Progenitor cell of endocrine pancreas (in vitro differentiated cells): ENCODE measurements around the gene ASB3. TPM values are rescaled to one million over a fixed set of nuclear protein-coding genes. Genes with fewer than 3 reads are reported as not detected.
"Not testable (repeated sequence)": the region's sequence is repeated elsewhere in the genome, so short reads cannot be mapped to it uniquely, and the experiment has no call there.

Experiments
- DNase-seq: peaks from one replicate; pipeline ENCODE4 v3.0.0; 2021; ENCODE audit warnings: low spot score; ENCODE audit not compliant: unreplicated experiment
- H3K27ac Mint-ChIP-seq: 2 replicates; pipeline ENCODE4 v1.8.0; 2021; ENCODE audit warnings: mild to moderate bottlenecking, moderate library complexity, mixed read lengths
- H3K27me3 Mint-ChIP-seq: 2 replicates; pipeline ENCODE4 v1.8.0; 2021; ENCODE audit warnings: mixed read lengths
- H3K36me3 Mint-ChIP-seq: 2 replicates; pipeline ENCODE4 v1.8.0; 2022; ENCODE audit warnings: mixed read lengths; ENCODE audit not compliant: insufficient read depth
- H3K4me1 Mint-ChIP-seq: 2 replicates; pipeline ENCODE4 v1.8.0; 2021; ENCODE audit warnings: low read depth, mixed read lengths
- H3K4me3 Mint-ChIP-seq: 2 replicates; pipeline ENCODE4 v1.8.0; 2021; ENCODE audit warnings: low read depth, mild to moderate bottlenecking, moderate library complexity, mixed read lengths
- H3K9me3 Mint-ChIP-seq: 2 replicates; pipeline ENCODE4 v1.8.0; 2021; ENCODE audit warnings: low read depth, mixed read lengths
- CTCF ChIP-seq: fragments of 200-600 bp; sonication (generic); IDR thresholded peaks from one replicate; pipeline ENCODE4 v1.5.0; 2021; ENCODE audit warnings: antibody characterized with exemption, mild to moderate bottlenecking; ENCODE audit not compliant: unreplicated experiment
- total RNA-seq: library from RNA; stranded (reverse); gene quantifications from 2 replicates; pipeline ENCODE4 v1.2.1, GENCODE V29; 2021

The ASB3 gene
- total RNA-seq, 1 donor from 2014 or later = 31.4 TPM

GRCh38 chr2:53768242-53768542, 18.6 kb downstream of the ASB3 start:
- no peaks in the 10 kb centered on the region for H3K27me3 Mint-ChIP-seq
- H3K4me1 Mint-ChIP-seq = peaks cover 21% of the 10 kb centered on the region
- no peak for TF ChIP-seq CTCF
- H3K9me3 Mint-ChIP-seq = no peaks in the 10 kb centered on the region
- H3K27ac Mint-ChIP-seq = peak overlapping the region; percentile 93
- peaks cover 8% of the 10 kb centered on the region for H3K36me3 Mint-ChIP-seq
- H3K4me3 Mint-ChIP-seq = peak overlapping the region; percentile 90
- no peak for DNase-seq

- peaks cover 8% of the 10 kb centered on the region for H3K36me3 Mint-ChIP-seq
- no peaks in the 10 kb centered on the region for H3K27me3 Mint-ChIP-seq
- TF ChIP-seq CTCF = peak; percentile 61
- peak within 1 kb of the TSS; percentile 90 for H3K4me3 Mint-ChIP-seq
- H3K4me1 Mint-ChIP-seq = peaks cover 21% of the 10 kb centered on the region
- H3K9me3 Mint-ChIP-seq = no peaks in the 10 kb centered on the region
- peak; percentile 59 for DNase-seq
- peak within 1 kb of the TSS; percentile 93 for H3K27ac Mint-ChIP-seq
Observed at GRCh38 chr2:53767405-53768241, 19.1 kb downstream of the ASB3 start, which contains the start of gene CHAC2. TSS of gene CHAC2 (plus strand) at chr2:53767804. CDS start at chr2:53767887, 83 bp downstream.

GRCh38 chr2:53765767-53766166, 21.0 kb downstream of the ASB3 start:
- Mint-ChIP-seq H3K27me3 (no peaks in the 10 kb centered on the region), H3K4me1 (peaks cover 21% of the 10 kb centered on the region), H3K36me3 (peaks cover 9% of the 10 kb centered on the region), H3K27ac (peak overlapping the region; percentile 19), H3K9me3 (no peaks in the 10 kb centered on the region), H3K4me3 (peak overlapping the region; percentile 48)
- no peak for TF ChIP-seq CTCF
- no peak for DNase-seq

- not testable (repeated sequence) for H3K4me3 Mint-ChIP-seq, H3K9me3 Mint-ChIP-seq, H3K4me1 Mint-ChIP-seq, H3K27ac Mint-ChIP-seq, H3K27me3 Mint-ChIP-seq, DNase-seq
- peaks cover 17% of the 10 kb centered on the region for H3K36me3 Mint-ChIP-seq
Observed at GRCh38 chr2:53757206-53757605, 29.5 kb downstream of the ASB3 start.

GRCh38 chr2:53756644-53757043, 30.1 kb downstream of the ASB3 start:
- H3K27ac Mint-ChIP-seq = no peak overlapping the region
- TF ChIP-seq CTCF = no peak
- no peak overlapping the region for H3K4me3 Mint-ChIP-seq
- H3K4me1 Mint-ChIP-seq = no peaks in the 10 kb centered on the region
- H3K9me3 Mint-ChIP-seq = no peaks in the 10 kb centered on the region
- peaks cover 14% of the 10 kb centered on the region for H3K36me3 Mint-ChIP-seq
- H3K27me3 Mint-ChIP-seq = no peaks in the 10 kb centered on the region
- no peak for DNase-seq

GRCh38 chr2:53755121-53755520, 31.6 kb downstream of the ASB3 start:
- no peak for TF ChIP-seq CTCF
- Mint-ChIP-seq H3K27me3 (no peaks in the 10 kb centered on the region), H3K4me3 (no peak overlapping the region), H3K36me3 (peaks cover 12% of the 10 kb centered on the region), H3K9me3 (no peaks in the 10 kb centered on the region), H3K27ac (no peak overlapping the region), H3K4me1 (no peaks in the 10 kb centered on the region)
- no peak for DNase-seq
